GM12878 (cell line): Measurements from ENCODE around the gene EEPD1. TPM values are rescaled to one million over a fixed set of nuclear protein-coding genes. Genes with fewer than 3 reads are reported as not detected.

Source experiments
- ATAC-seq: fragments of 200-7000 bp; cut with Tn5 transposase; 3 replicates; pipeline ENCODE4 v1.9.1; 2020; ENCODE audit warnings: mild to moderate bottlenecking, moderate library complexity
- BruUV-seq: library from RNA; stranded (reverse); fragments of 400-500 nt; replicated peaks from 2 replicates; lab custom pipeline; 2021; lab: Mats Ljungman, UMichigan
- CTCF ChIA-PET: fragments of 300-600 bp; sonication (Branson Sonifier 250); formaldehyde crosslinking; extraction: SDS; loops from one replicate; lab custom pipeline; 2021; ENCODE audit warnings: inconsistent platforms; lab: Yijun Ruan, JAX
- POLR2A ChIA-PET: fragments of 350-600 bp; formaldehyde crosslinking; extraction: SDS; loops from one replicate; lab custom pipeline; 2021; ENCODE audit warnings: inconsistent platforms; lab: Charles Lee
- RAD21 ChIA-PET: fragments of 300-600 bp; sonication (Branson Sonifier 250); formaldehyde crosslinking; loops from one replicate; lab custom pipeline; 2023; ENCODE audit warnings: antibody characterized with exemption; ENCODE audit not compliant: unreplicated experiment; lab: Charles Lee
- SMC1A ChIA-PET: fragments of 300-600 bp; sonication (Branson Sonifier 250); formaldehyde crosslinking; loops from one replicate; lab custom pipeline; 2023; ENCODE audit not compliant: unreplicated experiment, uncharacterized antibody; lab: Charles Lee
- DNase-seq: peaks from one replicate; pipeline ENCODE4 v3.0.0-alpha.2; 2011; ENCODE audit warnings: low read depth, low spot score
- FAIRE-seq: peaks from 3 replicates; lab custom pipeline; 2011; peaks lifted over from hg19 to GRCh38; lab: Jason Lieb, UNC
- H2AFZ ChIP-seq: 2 replicates; pipeline ENCODE4 v1.6.0; 2011; ENCODE audit warnings: low read depth, low read length, control low read depth; ENCODE audit not compliant: control insufficient read depth
- H3K27ac ChIP-seq: 2 replicates; pipeline ENCODE4 v1.5.1; 2011; ENCODE audit warnings: control low read depth; ENCODE audit not compliant: control insufficient read depth, insufficient read depth
- H3K27me3 ChIP-seq, 2 experiments: replicated peaks in 1 of 2; 2 replicates each; pipeline versions ENCODE4 v1.6.0 to v1.6.1; 2011; ENCODE audit warnings: low read length in 1 of 2; ENCODE audit not compliant: control insufficient read depth in 2 of 2, insufficient read depth in 2 of 2
- H3K36me3 ChIP-seq, 2 experiments: 2 replicates each; pipeline ENCODE4 v1.5.1; 2011; ENCODE audit warnings: low read length in 1 of 2; ENCODE audit not compliant: control insufficient read depth in 2 of 2, insufficient read depth in 2 of 2
- H3K4me1 ChIP-seq: 2 replicates; pipeline ENCODE4 v1.6.1; 2011; ENCODE audit warnings: mild to moderate bottlenecking, low read length, moderate library complexity, mixed read lengths; ENCODE audit not compliant: control insufficient read depth, insufficient read depth
- H3K4me2 ChIP-seq: 2 replicates; pipeline ENCODE4 v1.6.0; 2011; ENCODE audit warnings: control low read depth; ENCODE audit not compliant: control insufficient read depth, insufficient read depth
- H3K4me3 ChIP-seq: fragments of 200-600 bp; sonication (generic); 2 replicates; pipeline ENCODE4 v1.5.1; 2016
- H3K79me2 ChIP-seq: 2 replicates; pipeline ENCODE4 v1.6.0; 2011; ENCODE audit warnings: low read length; ENCODE audit not compliant: control insufficient read depth, insufficient read depth
- H3K9ac ChIP-seq: 2 replicates; pipeline ENCODE4 v1.8.0; 2011; ENCODE audit warnings: low read length, control low read depth, mixed read lengths; ENCODE audit not compliant: control insufficient read depth, insufficient read depth
- H3K9me3 ChIP-seq: replicated peaks from 3 replicates; pipeline ENCODE4 v1.5.1; 2011; ENCODE audit warnings: mild to moderate bottlenecking, low read length; ENCODE audit not compliant: control insufficient read depth, insufficient read depth
- H4K20me1 ChIP-seq: 2 replicates; pipeline ENCODE4 v1.6.0; 2011; ENCODE audit not compliant: control insufficient read depth, insufficient read depth
- ZNF622 ChIP-seq: fragments of 450-650 bp; IDR thresholded peaks from 2 replicates; pipeline ENCODE4 v1.6.1; 2017; ENCODE audit warnings: mild to moderate bottlenecking, inconsistent platforms
- WGBS: methylation state at CpG from one replicate; pipeline ENCODE4 v1.1.6; 2016; ENCODE audit warnings: low lambda C conversion rate; ENCODE audit not compliant: insufficient replicate concordance, insufficient coverage; ENCODE audit errors: missing lambda C conversion rate; 5-methylcytosine and 5-hydroxymethylcytosine counted together
- in situ Hi-C: fragments of 300-500 bp; cut with MboI; formaldehyde crosslinking; loops from 9 replicates; pipeline ENCODE4 v1.14.3; 2018; ENCODE audit warnings: mixed read lengths
- intact Hi-C: fragments of 100-400 bp; cut with micrococcal nuclease; formaldehyde crosslinking; loops from one replicate; pipeline ENCODE4 v1.14.2; 2022; ENCODE audit not compliant: unreplicated experiment
- polyA plus RNA-seq, 11 experiments: library from polyadenylated mRNA; depleted of rRNA in 4 of 11; unstranded in 6 of 11; stranded (reverse) in 5 of 11; fragments of >200 nt; fragmentation: Nextera tagmentation in 4 of 11; fragmentation: Illumina TruSeq in 1 of 11; extraction: Ambion mirVana in 4 of 11; extraction: Trizol in 1 of 11; gene quantifications; 1 replicate in 1 of 11; 2 replicates in 10 of 11; pipeline versions ENCODE4 v1.2.1 to v1.2.3, GENCODE V29; 2011 to 2016; ENCODE audit warnings: inconsistent platforms in 2 of 11, missing spikeins in 2 of 11, low read depth in 1 of 11
- small RNA-seq: library from RNA; depleted of rRNA; stranded (forward); fragments of <200 nt; gene quantifications from one replicate; pipeline ENCODE3, GENCODE V24; 2014
- total RNA-seq, 4 experiments: library from RNA; depleted of rRNA in 3 of 4; stranded (reverse); fragments of >200 nt in 3 of 4; fragmentation: Illumina TruSeq in 1 of 4; extraction: Trizol in 1 of 4; gene quantifications; 2 replicates each; pipeline versions ENCODE4 v1.2.1 to v1.2.3, GENCODE V29; 2013 to 2021

The EEPD1 gene
- total and polyA plus RNA-seq, 10 of the 15 experiments (the other 5 are each of a cell fraction or from before 2014, with no cell fraction given), result 0.24 to 2.8 (median 0.86) TPM; not detected in 1

- Histone ChIP-seq H3K27ac (no peak overlapping the region), H4K20me1 (no peaks in the 10 kb centered on the region), H3K27me3 (no peaks in the 10 kb centered on the region), H3K4me2 (no peak overlapping the region), H3K9ac (no peak overlapping the region), H3K36me3 (no peaks in the 10 kb centered on the region)
- intact Hi-C loops, result no loop called here
- no TSS peak for BruUV-seq
- POLR2A ChIA-PET, result no interaction called here
- ATAC-seq, result no peak
- SMC1A ChIA-PET, result no interaction called here
- no peak for TF ChIP-seq ZNF622
- TF ChIP-seq, all 136 proteins: peak for 0
- Histone ChIP-seq H3K9me3 (no peaks in the 10 kb centered on the region), H2AFZ (no peak overlapping the region), H3K79me2 (no peaks in the 10 kb centered on the region), H3K4me3 (no peak overlapping the region), H3K4me1 (no peaks in the 10 kb centered on the region)
- WGBS, result 80% methylated on average over 2 of the region's 2 CpGs
- ChIA-PET RAD21 (no interaction called here), CTCF (no interaction called here)
- in situ Hi-C loops, result no loop called here
- FAIRE-seq (no peak), DNase-seq (no peak)
Measured at GRCh38 chr7:36349626-36350025, 196.6 kb downstream of the EEPD1 start.

Small RNA genes lying within 50 kb of the gene (small RNA-seq; reads per million reads assigned to genes)
- gene AC006960.1, result not detected
- not detected for gene AC007327.1
- not detected for gene RF00019

Other genes with a start within 250 kb of the EEPD1 start
- 24.6 and 26.0 TPM in 2 replicates for gene ANLN, start 236.6 kb downstream of the EEPD1 start, total RNA-seq (2014; rRNA removed)
- gene ANLN, start 236.6 kb downstream of the EEPD1 start, total RNA-seq (2014; rRNA removed; fragmentation: Illumina TruSeq; extraction: Trizol), result 30.0 and 32.1 TPM in 2 replicates
- 29.1 and 30.3 TPM in 2 replicates for gene ANLN, start 236.6 kb downstream of the EEPD1 start, total RNA-seq (2021)
- 19.5 and 20.1 TPM in 2 replicates for gene ANLN, start 236.6 kb downstream of the EEPD1 start, polyA plus RNA-seq (2011; rRNA removed)
- 24.7 and 30.5 TPM in 2 replicates for gene ANLN, start 236.6 kb downstream of the EEPD1 start, polyA plus RNA-seq (2014; fragmentation: Illumina TruSeq; extraction: Trizol)
- gene ANLN, start 236.6 kb downstream of the EEPD1 start, polyA plus RNA-seq (2014; fragmentation: Nextera tagmentation; extraction: Ambion mirVana), result 10 to 100 TPM in 1 of 2 experiments, 1 to 10 TPM in 1; 9.5 to 10.6 TPM
- gene ANLN, start 236.6 kb downstream of the EEPD1 start, polyA plus RNA-seq (2014; rRNA removed), result 12.3 and 14.0 TPM in 2 replicates
- 10 to 100 TPM; 23.8 to 25.4 TPM for gene ANLN, start 236.6 kb downstream of the EEPD1 start, polyA plus RNA-seq (2016; fragmentation: Nextera tagmentation; extraction: Ambion mirVana)